HEK293 (cell line): ENCODE results near the gene IL17RC.

Experiments used
- CTCF ChIA-PET: fragments of 350-600 bp; formaldehyde crosslinking; extraction: SDS; loops from one replicate; lab custom pipeline; 2021; ENCODE audit warnings: antibody characterized with exemption; lab: Yijun Ruan, JAX
- POLR2A ChIA-PET: fragments of 300-600 bp; formaldehyde crosslinking; extraction: SDS; loops from one replicate; lab custom pipeline; 2020; ENCODE audit warnings: antibody characterized with exemption, inconsistent platforms; lab: Yijun Ruan, JAX
- H3K27ac ChIP-seq: fragments of 200-500 bp; sonication (Bioruptor generic); 2 replicates; pipeline ENCODE4 v1.5.1; 2014; ENCODE audit warnings: low read depth, low read length, control low read depth, inconsistent platforms; ENCODE audit errors: extremely low read depth
- H3K36me3 ChIP-seq, 2 experiments: fragments of 200-500 bp in 1 of 2; sonication (Bioruptor generic) in 1 of 2; 1 replicate in 1 of 2; 2 replicates in 1 of 2; pipeline ENCODE4 v1.5.1; 2014 to 2017; ENCODE audit warnings: inconsistent platforms in 2 of 2, low read length in 2 of 2; ENCODE audit not compliant: control insufficient read depth in 2 of 2, insufficient read depth in 1 of 2
- H3K4me1 ChIP-seq: fragments of 200-500 bp; sonication (Bioruptor generic); 2 replicates; pipeline ENCODE4 v1.5.1; 2014; ENCODE audit warnings: mild to moderate bottlenecking, low read length, inconsistent platforms; ENCODE audit not compliant: control insufficient read depth, insufficient read depth
- H3K4me3 ChIP-seq: 2 replicates; pipeline ENCODE4 v1.5.1; 2011; ENCODE audit warnings: low read depth, mild to moderate bottlenecking, control low read depth, low read length, moderate library complexity
- H3K9me3 ChIP-seq: fragments of 200-500 bp; sonication (Bioruptor generic); 2 replicates; pipeline ENCODE4 v1.5.1; 2014; ENCODE audit warnings: low read depth, low read length, inconsistent platforms; ENCODE audit not compliant: control insufficient read depth, insufficient read depth
- AEBP2 ChIP-seq: fragments of 450-650 bp; formaldehyde crosslinking; IDR thresholded peaks from 2 replicates; pipeline ENCODE4 v1.5.1; 2016; ENCODE audit warnings: missing biosample characterization, missing genetic modification characterization, borderline replicate concordance
- CTCF ChIP-seq: fragments of 450-650 bp; formaldehyde crosslinking; IDR thresholded peaks from 2 replicates; pipeline ENCODE4 v1.5.1; 2016; ENCODE audit warnings: missing biosample characterization, missing genetic modification characterization
- MEIS1 ChIP-seq: sonication (generic); formaldehyde crosslinking; IDR thresholded peaks from 2 replicates; pipeline ENCODE4 v1.8.1; 2022; ENCODE audit warnings: missing genetic modification reagents, mild to moderate bottlenecking, borderline replicate concordance
- PRDM10 ChIP-seq: fragments of 450-650 bp; formaldehyde crosslinking; IDR thresholded peaks from 2 replicates; pipeline ENCODE4 v1.5.1; 2016; ENCODE audit warnings: missing biosample characterization, missing genetic modification characterization
- ZBTB1 ChIP-seq: fragments of 450-650 bp; formaldehyde crosslinking; IDR thresholded peaks from 2 replicates; pipeline ENCODE4 v1.5.1; 2016; ENCODE audit warnings: missing biosample characterization, missing genetic modification characterization
- ZIC2 ChIP-seq: fragments of 450-650 bp; formaldehyde crosslinking; IDR thresholded peaks from 2 replicates; pipeline ENCODE4 v1.5.1; 2016; ENCODE audit warnings: missing biosample characterization, missing genetic modification characterization
- ZNF138 ChIP-seq: fragments of 450-650 bp; formaldehyde crosslinking; IDR thresholded peaks from 2 replicates; pipeline ENCODE4 v1.5.1; 2016; ENCODE audit warnings: missing biosample characterization, missing genetic modification characterization, borderline replicate concordance
- ZNF148 ChIP-seq: fragments of 450-650 bp; formaldehyde crosslinking; IDR thresholded peaks from 2 replicates; pipeline ENCODE4 v1.5.0; 2017; ENCODE audit warnings: missing biosample characterization, missing genetic modification characterization, borderline replicate concordance
- ZNF23 ChIP-seq: fragments of 450-650 bp; formaldehyde crosslinking; IDR thresholded peaks from 2 replicates; pipeline ENCODE4 v1.5.1; 2016; ENCODE audit warnings: missing biosample characterization, missing genetic modification characterization, borderline replicate concordance
- ZNF274 ChIP-seq, 2 experiments: fragments of 200-500 bp in 1 of 2; fragments of 450-650 bp in 1 of 2; sonication (Bioruptor generic) in 1 of 2; formaldehyde crosslinking in 1 of 2; IDR thresholded peaks; 2 replicates each; pipeline versions ENCODE4 v1.5.1 to v1.6.1; 2014 to 2016; ENCODE audit warnings: borderline replicate concordance in 1 of 2, inconsistent platforms in 1 of 2, low read length in 1 of 2, missing biosample characterization in 1 of 2, missing genetic modification characterization in 1 of 2
- ZNF362 ChIP-seq: fragments of 450-650 bp; formaldehyde crosslinking; IDR thresholded peaks from 2 replicates; pipeline ENCODE4 v1.5.1; 2016; ENCODE audit warnings: missing biosample characterization, missing genetic modification characterization
- ZNF391 ChIP-seq: fragments of 450-650 bp; formaldehyde crosslinking; IDR thresholded peaks from 2 replicates; pipeline ENCODE4 v1.5.1; 2016; ENCODE audit warnings: low read depth, missing biosample characterization, missing genetic modification characterization, borderline replicate concordance
- ZNF521 ChIP-seq: fragments of 450-650 bp; formaldehyde crosslinking; IDR thresholded peaks from 2 replicates; pipeline ENCODE4 v1.5.1; 2017; ENCODE audit warnings: missing biosample characterization, mild to moderate bottlenecking, missing genetic modification characterization
- ZNF558 ChIP-seq: fragments of 450-650 bp; formaldehyde crosslinking; IDR thresholded peaks from 2 replicates; pipeline ENCODE4 v1.5.1; 2016; ENCODE audit warnings: missing biosample characterization, missing genetic modification characterization
- ZNF561 ChIP-seq: fragments of 450-650 bp; IDR thresholded peaks from 2 replicates; pipeline ENCODE4 v1.5.1; 2018; ENCODE audit warnings: missing biosample characterization, missing genetic modification characterization, borderline replicate concordance
- ZNF768 ChIP-seq: fragments of 450-650 bp; formaldehyde crosslinking; IDR thresholded peaks from 2 replicates; pipeline ENCODE4 v1.5.1; 2018; ENCODE audit warnings: missing biosample characterization, mild to moderate bottlenecking, missing genetic modification characterization
- ZNF843 ChIP-seq: fragments of 450-650 bp; formaldehyde crosslinking; IDR thresholded peaks from 2 replicates; pipeline ENCODE4 v1.5.1; 2016; ENCODE audit warnings: missing biosample characterization, missing genetic modification characterization

The IL17RC gene

GRCh38 chr3:9951126-9951525, 34.2 kb downstream of the IL17RC start:
- ChIA-PET CTCF (no interaction called here), POLR2A (interaction anchor here (2.1 kb wide), 1 partner anchor 18 kb away, joined by 11 read pairs; the partner anchor contains the start of gene CRELD1)
- H3K9me3 ChIP-seq: no peaks in the 10 kb centered on the region
- H3K4me1 ChIP-seq: peaks cover 14% of the 10 kb centered on the region
- peaks cover 0 to 19% of the 10 kb centered on the region in 2 experiments; a peak in 1 of 3 replicates for H3K36me3 ChIP-seq
- H3K4me3 ChIP-seq: no peak overlapping the region
- no peak overlapping the region for H3K27ac ChIP-seq
- no peak for TF ChIP-seq ZNF521 (tag by site-specific recombination)
- TF ChIP-seq CTCF: no peak
- TF ChIP-seq ZNF148: no peak
- TF ChIP-seq ZNF138 (tag by site-specific recombination): no peak
- TF ChIP-seq ZNF23 (tag by site-specific recombination): no peak
- no peak for TF ChIP-seq ZNF274 (IDR thresholded peaks at IDR 0.05; ENCODE audit: low read length)
- no peak for TF ChIP-seq ZNF274 (tag by site-specific recombination; IDR thresholded peaks at IDR 0.05; ENCODE audit: borderline replicate concordance)
- TF ChIP-seq ZNF391 (tag by site-specific recombination): no peak

- ChIA-PET POLR2A (interaction anchor here (0.6 to 2.1 kb wide), 5 partner anchors 9 to 244 kb away, joined by 4 to 11 read pairs (median 5); partner anchors contain the start of genes CRELD1 and FANCD2), CTCF (interaction anchor here (0.8 kb wide), 1 partner anchor 174 kb away, joined by 3 read pairs; no protein-coding TSS in a partner anchor)
- Histone ChIP-seq H3K36me3 (peaks cover 0 to 19% of the 10 kb centered on the region in 2 experiments; a peak in 1 of 3 replicates), H3K9me3 (no peaks in the 10 kb centered on the region), H3K4me3 (peak overlapping the region; percentile 47), H3K4me1 (peaks cover 14% of the 10 kb centered on the region), H3K27ac (no peak overlapping the region)
- TF ChIP-seq MEIS1 (CRISPR knock-in tag) (no peak), ZNF768 (tag by site-specific recombination) (peak; percentile 99)
Measured at GRCh38 chr3:9951598-9951961, 34.7 kb downstream of the IL17RC start.

GRCh38 chr3:9951962-9952805, 35.3 kb downstream of the IL17RC start, which contains the start of gene PRRT3:
TSS of gene PRRT3 (minus strand) at chr3:9952408. CDS start at chr3:9950115, 2,293 bp downstream.
- ChIA-PET POLR2A (interaction anchor here (0.5 to 2.1 kb wide), 6 partner anchors 10 to 245 kb away, joined by 4 to 11 read pairs (median 4); partner anchors contain the start of genes CRELD1 and FANCD2), CTCF (interaction anchor here (0.7 to 0.8 kb wide), 4 partner anchors 25 to 301 kb away, joined by 3 to 4 read pairs (median 3); no protein-coding TSS in a partner anchor)
- H3K9me3 ChIP-seq: no peaks in the 10 kb centered on the region
- peaks cover 14% of the 10 kb centered on the region for H3K4me1 ChIP-seq
- H3K36me3 ChIP-seq: peaks cover 0 to 18% of the 10 kb centered on the region in 2 experiments; a peak in 1 of 3 replicates
- peak within 1 kb of the TSS; percentile 47 for H3K4me3 ChIP-seq
- no peak within 1 kb of the TSS for H3K27ac ChIP-seq
- TF ChIP-seq PRDM10 (peak; percentile 96), ZBTB1 (tag by site-specific recombination) (peak; percentile 10; the same call in 1 of the 2 replicates), ZNF558 (tag by site-specific recombination) (no peak), ZNF843 (no peak), ZNF561 (0 out of 2 replicates have a peak, but pooled peaks have one; percentile 63), ZNF362 (tag by site-specific recombination) (peak; percentile 66; the same call in 1 of the 2 replicates), AEBP2 (tag by site-specific recombination) (no peak), ZIC2 (tag by site-specific recombination) (peak; percentile 67)
